RWPE2 (cell line): ENCODE results near the gene PSME3IP1.

Experiments
- ATAC-seq: fragments of 200-7000 bp; cut with Tn5 transposase; 3 replicates; pipeline ENCODE4 v1.9.1; 2021; ENCODE audit warnings: low read depth
- DNase-seq: peaks from one replicate; pipeline ENCODE4 v3.0.0-alpha.2; 2020; ENCODE audit warnings: low spot score
- H3K27ac ChIP-seq: fragments of 450-650 bp; 2 replicates; pipeline ENCODE4 v1.5.1; 2017; ENCODE audit warnings: mild to moderate bottlenecking; ENCODE audit not compliant: poor library complexity, severe bottlenecking
- H3K27me3 ChIP-seq: fragments of 250-450 bp; sonication (Bioruptor Pico); 2 replicates; pipeline ENCODE4 v1.5.1; 2021; ENCODE audit warnings: mild to moderate bottlenecking, moderate library complexity; ENCODE audit not compliant: insufficient read depth, poor library complexity, severe bottlenecking
- H3K36me3 ChIP-seq: fragments of 250-450 bp; sonication (Bioruptor Pico); 2 replicates; pipeline ENCODE4 v1.5.1; 2020; ENCODE audit warnings: low read depth, mild to moderate bottlenecking, moderate library complexity
- H3K4me1 ChIP-seq: fragments of 250-450 bp; sonication (Bioruptor Pico); 2 replicates; pipeline ENCODE4 v1.5.1; 2021; ENCODE audit warnings: mild to moderate bottlenecking, moderate library complexity; ENCODE audit not compliant: insufficient read depth, poor library complexity, severe bottlenecking
- H3K4me3 ChIP-seq: fragments of 250-450 bp; sonication (Bioruptor Pico); 2 replicates; pipeline ENCODE4 v1.5.1; 2021; ENCODE audit warnings: mild to moderate bottlenecking, moderate library complexity; ENCODE audit not compliant: severe bottlenecking
- H3K9me3 ChIP-seq: fragments of 250-450 bp; sonication (Bioruptor Pico); 2 replicates; pipeline ENCODE4 v1.5.1; 2021; ENCODE audit warnings: mild to moderate bottlenecking, moderate library complexity; ENCODE audit not compliant: severe bottlenecking
- CTCF ChIP-seq: fragments of 450-650 bp; IDR thresholded peaks from one replicate; pipeline ENCODE4 v1.5.1; 2017; ENCODE audit warnings: mild to moderate bottlenecking, moderate library complexity; ENCODE audit not compliant: poor library complexity, severe bottlenecking

Gene PSME3IP1

GRCh38 chr16:57138281-57138935 lies 47.4 kb downstream of the PSME3IP1 start:
- TF ChIP-seq CTCF: no peak
- Histone ChIP-seq H3K9me3 (no peaks in the 10 kb centered on the region), H3K27me3 (no peaks in the 10 kb centered on the region), H3K27ac (no peak overlapping the region), H3K4me1 (peaks cover 17% of the 10 kb centered on the region), H3K36me3 (no peaks in the 10 kb centered on the region), H3K4me3 (no peak overlapping the region)
- no peak for ATAC-seq
- no peak for DNase-seq

- H3K4me3 ChIP-seq: no peak overlapping the region
Observed at GRCh38 chr16:57137566-57138273, 48.1 kb downstream of the PSME3IP1 start.

GRCh38 chr16:57137043-57137442 lies 48.8 kb downstream of the PSME3IP1 start:
- ATAC-seq: no peak
- H3K27ac ChIP-seq: no peak overlapping the region
- no peaks in the 10 kb centered on the region for H3K27me3 ChIP-seq
- no peaks in the 10 kb centered on the region for H3K36me3 ChIP-seq
- peak; percentile 40 for DNase-seq
- no peak overlapping the region for H3K4me3 ChIP-seq
- H3K4me1 ChIP-seq: peaks cover 17% of the 10 kb centered on the region
- H3K9me3 ChIP-seq: no peaks in the 10 kb centered on the region
- no peak for TF ChIP-seq CTCF

More at GRCh38 chr16:57137566-57138273, 48.1 kb downstream of the PSME3IP1 start:
- DNase-seq (peak; percentile 56), ATAC-seq (no peak)
- no peaks in the 10 kb centered on the region for H3K36me3 ChIP-seq
- TF ChIP-seq CTCF: no peak
- H3K27me3 ChIP-seq: no peaks in the 10 kb centered on the region
- no peaks in the 10 kb centered on the region for H3K9me3 ChIP-seq
- H3K27ac ChIP-seq: no peak overlapping the region
- peaks cover 17% of the 10 kb centered on the region for H3K4me1 ChIP-seq

- peaks cover 11% of the 10 kb centered on the region for H3K4me1 ChIP-seq
- no peak for TF ChIP-seq CTCF
- H3K27ac ChIP-seq: no peak overlapping the region
- no peaks in the 10 kb centered on the region for H3K27me3 ChIP-seq
- DNase-seq: no peak
- no peaks in the 10 kb centered on the region for H3K9me3 ChIP-seq
- H3K36me3 ChIP-seq: no peaks in the 10 kb centered on the region
- no peak overlapping the region for H3K4me3 ChIP-seq
- ATAC-seq: peak; percentile 18; the same call in 1 of the 3 replicates
Observed at GRCh38 chr16:57134982-57135381, 50.9 kb downstream of the PSME3IP1 start.

- H3K27ac ChIP-seq: no peak overlapping the region
- H3K27me3 ChIP-seq: no peaks in the 10 kb centered on the region
- no peaks in the 10 kb centered on the region for H3K36me3 ChIP-seq
- TF ChIP-seq CTCF: no peak
- H3K4me3 ChIP-seq: no peak overlapping the region
- DNase-seq (no peak), ATAC-seq (0 out of 3 replicates have a peak, but pooled peaks have one; percentile 15)
- H3K4me1 ChIP-seq: peaks cover 4% of the 10 kb centered on the region
- no peaks in the 10 kb centered on the region for H3K9me3 ChIP-seq
Observed at GRCh38 chr16:57133886-57134285, 52.0 kb downstream of the PSME3IP1 start.
